Spinal cord (tissue), 10 donors: ENCODE measurements around the gene TBC1D12. TPM values are rescaled to one million over a fixed set of nuclear protein-coding genes. Genes with fewer than 3 reads are reported as not detected.

ENCODE experiments used
- DNase-seq, 6 donors: peaks; one replicate each; pipeline versions ENCODE4 v3.0.0 to v3.0.0-alpha.2; 2013 to 2015; ENCODE audit warnings: low spot score in 6 of 6, low read depth in 4 of 6
- H3K27ac ChIP-seq: one replicate; pipeline ENCODE4 v1.5.1; 2013; ENCODE audit warnings: low read depth, low read length, control low read depth
- H3K27me3 ChIP-seq: one replicate; pipeline ENCODE4 v1.6.1; 2013; ENCODE audit warnings: low read length; ENCODE audit not compliant: control insufficient read depth, insufficient read depth
- H3K36me3 ChIP-seq: one replicate; pipeline ENCODE4 v1.6.1; 2013; ENCODE audit warnings: low read length; ENCODE audit not compliant: control insufficient read depth, insufficient read depth
- H3K4me1 ChIP-seq: one replicate; pipeline ENCODE4 v1.6.1; 2013; ENCODE audit warnings: low read length; ENCODE audit not compliant: control insufficient read depth, insufficient read depth
- H3K4me3 ChIP-seq: one replicate; pipeline ENCODE4 v1.5.1; 2013; ENCODE audit warnings: low read depth, low read length, control low read depth
- H3K9me3 ChIP-seq: one replicate; pipeline ENCODE4 v1.6.1; 2013; ENCODE audit warnings: low read length; ENCODE audit not compliant: control insufficient read depth, insufficient read depth
- WGBS: methylation state at CpG from one replicate; pipeline ENCODE4 v1.1.5; 2013; ENCODE audit warnings: missing lambda C conversion rate; ENCODE audit not compliant: insufficient coverage; 5-methylcytosine and 5-hydroxymethylcytosine counted together
- polyA plus RNA-seq, 2 donors: library from polyadenylated mRNA; unstranded; fragments of 120-200 nt; gene quantifications; one replicate each; pipeline ENCODE4 v1.2.1, GENCODE V29; 2013; ENCODE audit not compliant: insufficient read length in 2 of 2
- total RNA-seq, 2 donors: library from RNA; depleted of rRNA in 1 of 2; stranded (reverse); fragments of 120-200 nt in 1 of 2; fragments of >200 nt in 1 of 2; gene quantifications; one replicate each; pipeline versions ENCODE4 v1.2.3 to v1.2.4, GENCODE V29; 2013 to 2014
- donor health status: healthy.

TBC1D12 gene
- total and polyA plus RNA-seq, 4 donors: 22.5 to 65.6 (median 37.7) TPM

- WGBS: no CpG with 5 or more reads among the region's 1 CpG
- H3K27ac ChIP-seq: no peak overlapping the region
- no peaks in the 10 kb centered on the region for H3K4me1 ChIP-seq
- DNase-seq: peak in 1 of 6 donors; percentile 11
- no peaks in the 10 kb centered on the region for H3K36me3 ChIP-seq
- no peaks in the 10 kb centered on the region for H3K27me3 ChIP-seq
- H3K4me3 ChIP-seq: no peak overlapping the region
- no peaks in the 10 kb centered on the region for H3K9me3 ChIP-seq
These were observed 18.7 kb downstream of the TBC1D12 start for GRCh38 chr10:94420998-94421528.

- H3K27me3 ChIP-seq: no peaks in the 10 kb centered on the region
- DNase-seq: no peak
- H3K4me1 ChIP-seq: peaks cover 2% of the 10 kb centered on the region
- no peak overlapping the region for H3K4me3 ChIP-seq
- no peak overlapping the region for H3K27ac ChIP-seq
- H3K9me3 ChIP-seq: no peaks in the 10 kb centered on the region
- no CpG with 5 or more reads among the region's 1 CpG for WGBS
- H3K36me3 ChIP-seq: no peaks in the 10 kb centered on the region
These were observed 21.3 kb downstream of the TBC1D12 start for GRCh38 chr10:94423627-94424026.

- no peak overlapping the region for H3K4me3 ChIP-seq
- H3K36me3 ChIP-seq: no peaks in the 10 kb centered on the region
- H3K9me3 ChIP-seq: no peaks in the 10 kb centered on the region
- H3K4me1 ChIP-seq: peaks cover 3% of the 10 kb centered on the region
- H3K27ac ChIP-seq: no peak overlapping the region
- H3K27me3 ChIP-seq: no peaks in the 10 kb centered on the region
- DNase-seq: no peak
- 97% methylated on average over 3 of the region's 4 CpGs for WGBS
These were observed 22.5 kb downstream of the TBC1D12 start for GRCh38 chr10:94424714-94425337.

- Histone ChIP-seq H3K27ac (no peak overlapping the region), H3K27me3 (no peaks in the 10 kb centered on the region), H3K4me1 (peaks cover 3% of the 10 kb centered on the region), H3K9me3 (no peaks in the 10 kb centered on the region), H3K36me3 (no peaks in the 10 kb centered on the region), H3K4me3 (no peak overlapping the region)
- DNase-seq: no peak
These were observed 23.6 kb downstream of the TBC1D12 start for GRCh38 chr10:94425942-94426341.

- Histone ChIP-seq H3K27me3 (no peaks in the 10 kb centered on the region), H3K4me3 (no peak overlapping the region), H3K36me3 (no peaks in the 10 kb centered on the region), H3K9me3 (no peaks in the 10 kb centered on the region), H3K4me1 (peaks cover 3% of the 10 kb centered on the region), H3K27ac (no peak overlapping the region)
- DNase-seq: no peak
- WGBS: no CpG with 5 or more reads among the region's 1 CpG
These were observed 24.8 kb downstream of the TBC1D12 start for GRCh38 chr10:94427166-94427565.

- WGBS: 93% methylated on average over 6 of the region's 8 CpGs
- DNase-seq: peak in 1 of 6 donors; percentile 8
- Histone ChIP-seq H3K9me3 (no peaks in the 10 kb centered on the region), H3K36me3 (no peaks in the 10 kb centered on the region), H3K4me3 (no peak overlapping the region), H3K4me1 (peaks cover 3% of the 10 kb centered on the region), H3K27me3 (no peaks in the 10 kb centered on the region), H3K27ac (no peak overlapping the region)
These were observed 26.7 kb downstream of the TBC1D12 start for GRCh38 chr10:94428766-94429707.

GRCh38 chr10:94430701-94431100 lies 28.4 kb downstream of the TBC1D12 start:
- Histone ChIP-seq H3K4me3 (no peak overlapping the region), H3K9me3 (no peaks in the 10 kb centered on the region), H3K27me3 (no peaks in the 10 kb centered on the region), H3K36me3 (no peaks in the 10 kb centered on the region), H3K4me1 (peaks cover 3% of the 10 kb centered on the region), H3K27ac (no peak overlapping the region)
- WGBS: 100% methylated on average over 1 of the region's 1 CpG
- no peak for DNase-seq

GRCh38 chr10:94432443-94432842 lies 30.1 kb downstream of the TBC1D12 start:
- Histone ChIP-seq H3K4me3 (no peak overlapping the region), H3K27me3 (no peaks in the 10 kb centered on the region), H3K36me3 (no peaks in the 10 kb centered on the region), H3K9me3 (peaks cover 6% of the 10 kb centered on the region), H3K27ac (no peak overlapping the region), H3K4me1 (peaks cover 3% of the 10 kb centered on the region)
- no peak for DNase-seq

GRCh38 chr10:94439275-94439861 lies 37.0 kb downstream of the TBC1D12 start:
- no peak overlapping the region for H3K4me3 ChIP-seq
- H3K36me3 ChIP-seq: no peaks in the 10 kb centered on the region
- H3K27me3 ChIP-seq: no peaks in the 10 kb centered on the region
- no peak overlapping the region for H3K27ac ChIP-seq
- WGBS: 64% methylated on average over 3 of the region's 4 CpGs
- peaks cover 6% of the 10 kb centered on the region for H3K9me3 ChIP-seq
- no peaks in the 10 kb centered on the region for H3K4me1 ChIP-seq
- peak in 1 of 6 donors; percentile 3 for DNase-seq
